Activated CD4-positive, alpha-beta T cell treated with anti-CD3 and anti-CD28 coated beads, Interleukin-2, amount 50 U/mL, for 1 hour (primary cell): ENCODE results near the gene GPR15.
"Not testable (repeated sequence)": the region's sequence is repeated elsewhere in the genome, so short reads cannot be mapped to it uniquely, and the experiment has no call there.

Source experiments
- DNase-seq: peaks from one replicate; pipeline ENCODE4 v3.0.0-alpha.2; 2020

GPR15 gene

GRCh38 chr3:98559769-98560168, 28.0 kb downstream of the GPR15 start:
- not testable (repeated sequence) for DNase-seq

- DNase-seq: no peak
Observed at GRCh38 chr3:98560911-98561310, 29.1 kb downstream of the GPR15 start.

- DNase-seq: peak; percentile 11
Observed at GRCh38 chr3:98561727-98562521, 30.1 kb downstream of the GPR15 start.

GRCh38 chr3:98563661-98564281, 32.0 kb downstream of the GPR15 start:
- DNase-seq: peak; percentile 24

- peak; percentile 23 for DNase-seq
Observed at GRCh38 chr3:98564282-98565005, 32.7 kb downstream of the GPR15 start.

GRCh38 chr3:98565237-98565643, 33.5 kb downstream of the GPR15 start:
- no peak for DNase-seq

- no peak for DNase-seq
Observed at GRCh38 chr3:98565843-98566242, 34.1 kb downstream of the GPR15 start.

- no peak for DNase-seq
Observed at GRCh38 chr3:98567666-98568270, 36.0 kb downstream of the GPR15 start.

GRCh38 chr3:98568402-98568801, 36.6 kb downstream of the GPR15 start:
- no peak for DNase-seq

- DNase-seq: no peak
Observed at GRCh38 chr3:98573181-98573728, 41.5 kb downstream of the GPR15 start.

- no peak for DNase-seq
Observed at GRCh38 chr3:98574132-98574531, 42.4 kb downstream of the GPR15 start.

GRCh38 chr3:98577178-98577895, 45.6 kb downstream of the GPR15 start:
- DNase-seq: no peak

GRCh38 chr3:98580401-98581386, 48.9 kb downstream of the GPR15 start:
- no peak for DNase-seq

GRCh38 chr3:98581474-98581873, 49.7 kb downstream of the GPR15 start:
- no peak for DNase-seq

- DNase-seq: no peak
Observed at GRCh38 chr3:98582042-98582441, 50.3 kb downstream of the GPR15 start.

GRCh38 chr3:98583766-98584165, 52.0 kb downstream of the GPR15 start:
- no peak for DNase-seq
